Dermis blood vessel endothelial cell (primary cell): ENCODE measurements around the gene MAN2A2. TPM values are rescaled to one million over a fixed set of nuclear protein-coding genes. Genes with fewer than 3 reads are reported as not detected.
"Not testable (repeated sequence)": the region's sequence is repeated elsewhere in the genome, so short reads cannot be mapped to it uniquely, and the experiment has no call there.

ENCODE experiments used
- DNase-seq: peaks from one replicate; pipeline ENCODE4 v3.0.0; 2010
- total RNA-seq: library from RNA; depleted of rRNA; stranded (reverse); fragments of >200 nt; gene quantifications from 2 replicates; pipeline ENCODE4 v1.2.3, GENCODE V29; 2014

The MAN2A2 gene
- total RNA-seq, 1 donor from 2014 or later = 23.1 TPM

DNA sequence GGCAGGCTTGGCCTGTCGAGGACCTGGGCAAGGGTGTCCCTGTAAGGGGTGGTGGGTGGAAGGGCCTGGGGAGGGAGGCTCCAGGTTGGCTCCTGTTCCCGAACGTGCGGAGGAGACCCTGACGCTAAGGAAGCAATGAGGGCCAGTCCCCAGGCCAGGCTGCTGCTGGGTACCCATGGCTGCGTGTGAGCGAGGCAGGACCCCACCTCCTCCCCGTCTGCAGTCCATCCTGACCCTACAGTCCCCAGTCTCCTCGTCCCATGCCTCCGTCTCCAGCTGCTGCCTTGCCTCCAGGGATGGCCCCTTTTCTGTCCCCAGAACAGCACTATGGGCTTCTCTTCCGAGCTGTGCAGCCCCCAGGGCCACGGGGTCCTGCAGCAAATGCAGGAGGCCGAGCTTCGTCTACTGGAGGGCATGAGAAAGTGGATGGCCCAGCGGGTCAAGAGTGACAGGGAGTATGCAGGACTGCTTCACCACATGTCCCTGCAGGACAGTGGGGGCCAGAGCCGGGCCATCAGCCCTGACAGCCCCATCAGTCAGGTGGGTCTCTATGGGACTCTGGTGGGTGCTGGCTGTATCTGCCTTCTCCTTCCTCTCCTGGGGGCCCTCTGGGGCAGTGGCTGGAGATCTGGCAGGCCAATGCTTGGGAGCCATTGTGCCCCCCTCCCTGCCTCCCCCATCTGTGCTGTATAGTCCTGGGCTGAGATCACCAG lies 18.2 kb upstream of the MAN2A2 start:
- DNase-seq = peak; percentile 27

DNA sequence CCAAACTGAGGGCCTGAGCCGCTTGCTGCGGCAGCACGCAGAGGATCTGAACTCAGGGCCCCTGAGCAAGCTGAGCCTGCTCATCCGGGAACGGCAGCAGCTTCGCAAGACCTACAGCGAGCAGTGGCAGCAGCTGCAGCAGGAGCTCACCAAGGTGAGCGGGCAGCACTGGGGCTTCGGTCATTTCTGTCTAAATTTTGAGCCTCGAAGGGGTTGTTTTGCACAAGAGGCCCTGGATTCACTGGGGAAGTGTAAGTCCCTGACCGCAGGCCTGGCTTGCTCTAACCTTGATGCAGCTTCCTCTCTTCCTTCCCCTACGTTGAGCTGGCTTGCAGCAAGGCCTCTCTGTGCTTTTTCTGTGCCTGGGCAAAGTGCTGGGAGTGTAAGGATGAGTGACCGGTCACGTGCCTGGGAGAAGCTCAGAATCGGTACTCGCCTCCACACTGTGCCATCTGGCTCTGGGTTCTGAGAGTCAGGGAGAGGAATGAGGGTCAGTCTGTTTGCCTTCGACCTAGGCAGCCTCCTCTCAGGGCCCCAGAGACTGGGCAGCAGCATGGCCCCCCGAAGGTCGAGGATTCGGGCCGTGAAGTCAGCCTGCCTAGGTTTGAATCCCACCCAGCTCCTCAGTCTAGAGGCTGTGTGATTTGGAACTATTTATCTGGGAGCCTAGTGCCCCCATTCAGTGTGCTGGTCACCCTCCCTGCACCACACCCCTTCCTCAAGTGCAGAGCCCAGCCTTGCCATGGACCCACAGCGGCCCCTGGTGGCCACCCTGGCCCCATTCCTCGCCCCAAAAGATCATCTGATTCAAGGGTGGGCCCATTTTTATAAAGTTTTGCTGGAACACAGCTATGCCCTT lies 17.4 kb upstream of the MAN2A2 start:
- DNase-seq = peak; percentile 85

DNA sequence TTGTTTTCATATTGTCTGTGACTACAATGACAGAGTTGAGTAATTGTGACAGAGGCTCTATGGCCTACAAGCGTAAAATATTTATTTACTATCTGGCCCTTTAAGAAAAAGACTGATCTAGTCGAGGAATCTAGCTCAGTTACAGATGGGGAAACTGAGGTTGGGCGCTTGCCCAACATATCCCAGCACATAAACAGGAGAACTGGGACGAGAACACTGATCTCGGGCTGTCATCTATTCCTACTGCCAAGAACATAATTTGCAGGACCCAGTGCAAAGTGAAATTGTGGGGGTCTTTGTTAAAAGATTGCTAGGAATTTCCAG lies 16.8 kb upstream of the MAN2A2 start:
- DNase-seq = no peak

DNA sequence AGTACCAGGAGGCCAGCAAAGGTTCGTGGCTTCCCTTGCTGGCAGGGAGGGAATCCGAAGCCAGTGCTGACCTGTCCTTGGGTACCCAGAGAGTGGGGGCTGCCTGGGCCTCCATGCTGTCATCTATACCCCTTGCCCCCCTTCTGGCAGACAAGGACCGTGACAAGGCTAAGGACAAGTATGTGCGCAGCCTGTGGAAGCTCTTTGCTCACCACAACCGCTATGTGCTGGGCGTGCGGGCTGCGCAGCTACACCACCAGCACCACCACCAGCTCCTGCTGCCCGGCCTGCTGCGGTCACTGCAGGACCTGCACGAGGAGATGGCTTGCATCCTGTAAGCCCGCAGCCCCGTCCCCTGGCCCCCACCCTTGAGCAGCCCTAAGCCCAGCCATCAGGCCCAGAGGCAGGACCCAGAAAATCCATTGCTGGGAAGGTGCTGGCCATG lies 16.0 kb upstream of the MAN2A2 start:
- DNase-seq = no peak

DNA sequence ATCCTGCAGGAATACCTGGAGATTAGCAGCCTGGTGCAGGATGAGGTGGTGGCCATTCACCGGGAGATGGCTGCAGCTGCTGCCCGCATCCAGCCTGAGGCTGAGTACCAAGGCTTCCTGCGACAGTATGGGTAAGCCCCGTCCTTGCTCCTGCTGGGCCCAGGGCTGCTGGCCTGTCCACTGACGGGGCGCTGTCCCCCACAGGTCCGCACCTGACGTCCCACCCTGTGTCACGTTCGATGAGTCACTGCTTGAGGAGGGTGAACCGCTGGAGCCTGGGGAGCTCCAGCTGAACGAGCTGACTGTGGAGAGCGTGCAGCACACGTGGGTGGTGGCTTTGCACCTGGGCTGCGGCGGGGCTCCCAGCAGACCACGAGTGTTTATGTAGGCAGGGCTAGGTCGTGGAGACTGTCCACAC lies 13.8 kb upstream of the MAN2A2 start:
- no peak for DNase-seq

DNA sequence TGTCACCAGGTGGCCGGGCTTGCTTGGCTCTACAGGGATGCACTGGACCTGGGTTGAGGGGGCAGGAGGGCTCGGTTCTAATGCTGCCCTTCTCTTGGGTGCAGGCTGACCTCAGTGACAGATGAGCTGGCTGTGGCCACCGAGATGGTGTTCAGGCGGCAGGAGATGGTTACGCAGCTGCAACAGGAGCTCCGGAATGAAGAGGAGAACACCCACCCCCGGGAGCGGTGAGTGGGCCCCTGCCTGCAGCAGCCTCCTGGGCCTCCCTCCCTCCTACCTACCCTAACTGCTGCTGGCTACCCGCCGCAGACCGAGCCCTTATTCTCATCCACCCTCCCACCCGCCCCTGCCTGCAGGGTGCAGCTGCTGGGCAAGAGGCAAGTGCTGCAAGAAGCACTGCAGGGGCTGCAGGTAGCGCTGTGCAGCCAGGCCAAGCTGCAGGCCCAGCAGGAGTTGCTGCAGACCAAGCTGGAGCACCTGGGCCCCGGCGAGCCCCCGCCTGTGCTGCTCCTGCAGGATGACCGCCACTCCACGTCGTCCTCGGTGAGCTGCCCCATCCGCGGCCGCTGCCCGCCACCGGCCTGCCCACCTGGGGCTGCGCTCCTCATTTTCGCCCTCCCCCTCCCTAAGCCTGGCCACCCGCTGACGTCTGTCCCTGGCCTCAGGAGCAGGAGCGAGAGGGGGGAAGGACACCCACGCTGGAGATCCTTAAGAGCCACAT lies 13.2 kb upstream of the MAN2A2 start:
- no peak for DNase-seq

DNA sequence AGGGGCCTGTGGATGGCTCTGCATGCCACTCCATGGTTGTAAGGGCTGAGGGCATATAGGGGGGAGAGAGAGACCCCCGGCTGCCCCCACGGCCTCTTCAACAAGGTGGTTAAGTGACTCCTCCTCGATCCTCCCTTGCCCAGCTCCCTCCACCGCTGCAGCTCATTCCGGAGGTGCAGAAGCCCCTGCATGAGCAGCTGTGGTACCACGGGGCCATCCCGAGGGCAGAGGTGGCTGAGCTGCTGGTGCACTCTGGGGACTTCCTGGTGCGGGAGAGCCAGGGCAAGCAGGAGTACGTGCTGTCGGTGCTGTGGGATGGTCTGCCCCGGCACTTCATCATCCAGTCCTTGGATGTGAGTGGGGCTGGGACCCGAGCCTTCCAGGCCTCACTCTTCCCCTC lies 12.3 kb upstream of the MAN2A2 start:
- DNase-seq = no peak

DNA sequence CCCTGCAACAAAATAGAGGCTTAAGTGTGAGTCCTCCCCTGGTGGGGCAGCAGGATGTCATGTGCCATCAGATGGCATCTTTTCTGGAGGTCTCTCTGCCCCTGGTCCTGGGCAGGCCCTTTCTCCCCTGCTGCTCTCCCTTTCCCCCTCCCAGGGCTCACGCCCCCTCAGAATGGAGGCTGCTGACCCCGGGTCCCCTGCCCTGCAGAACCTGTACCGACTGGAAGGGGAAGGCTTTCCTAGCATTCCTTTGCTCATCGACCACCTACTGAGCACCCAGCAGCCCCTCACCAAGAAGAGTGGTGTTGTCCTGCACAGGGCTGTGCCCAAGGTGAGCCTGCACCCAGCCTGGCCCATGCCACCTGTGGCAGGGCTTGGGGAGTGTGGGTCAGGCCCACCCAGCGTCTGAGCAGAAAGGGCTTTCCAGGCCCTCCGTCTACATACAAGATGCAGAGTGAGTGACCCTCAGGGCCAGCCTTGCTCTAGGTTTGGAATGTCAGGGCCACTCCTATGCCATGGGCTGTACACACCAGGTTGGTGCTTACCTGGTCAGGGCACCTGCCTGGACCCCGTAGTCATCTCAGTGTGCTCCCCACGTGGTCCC lies 11.7 kb upstream of the MAN2A2 start:
- no peak for DNase-seq

DNA sequence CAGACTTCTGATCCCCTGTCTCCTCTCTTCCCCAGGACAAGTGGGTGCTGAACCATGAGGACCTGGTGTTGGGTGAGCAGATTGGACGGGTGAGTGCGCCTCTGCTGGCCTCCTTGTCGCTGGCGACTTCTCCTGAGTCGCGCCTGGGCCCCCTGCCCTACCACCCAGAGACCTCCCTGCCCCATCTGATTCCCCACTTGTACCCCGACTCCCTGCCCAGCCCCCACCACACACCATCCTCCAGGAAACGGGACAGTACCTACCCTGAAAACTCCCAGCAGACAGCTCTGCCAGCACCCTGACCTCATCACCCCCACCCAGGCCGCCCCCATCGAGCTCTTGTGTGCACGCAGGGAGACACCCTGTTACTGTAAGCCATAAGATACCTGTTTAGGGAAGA lies 11.1 kb upstream of the MAN2A2 start:
- no peak for DNase-seq

DNA sequence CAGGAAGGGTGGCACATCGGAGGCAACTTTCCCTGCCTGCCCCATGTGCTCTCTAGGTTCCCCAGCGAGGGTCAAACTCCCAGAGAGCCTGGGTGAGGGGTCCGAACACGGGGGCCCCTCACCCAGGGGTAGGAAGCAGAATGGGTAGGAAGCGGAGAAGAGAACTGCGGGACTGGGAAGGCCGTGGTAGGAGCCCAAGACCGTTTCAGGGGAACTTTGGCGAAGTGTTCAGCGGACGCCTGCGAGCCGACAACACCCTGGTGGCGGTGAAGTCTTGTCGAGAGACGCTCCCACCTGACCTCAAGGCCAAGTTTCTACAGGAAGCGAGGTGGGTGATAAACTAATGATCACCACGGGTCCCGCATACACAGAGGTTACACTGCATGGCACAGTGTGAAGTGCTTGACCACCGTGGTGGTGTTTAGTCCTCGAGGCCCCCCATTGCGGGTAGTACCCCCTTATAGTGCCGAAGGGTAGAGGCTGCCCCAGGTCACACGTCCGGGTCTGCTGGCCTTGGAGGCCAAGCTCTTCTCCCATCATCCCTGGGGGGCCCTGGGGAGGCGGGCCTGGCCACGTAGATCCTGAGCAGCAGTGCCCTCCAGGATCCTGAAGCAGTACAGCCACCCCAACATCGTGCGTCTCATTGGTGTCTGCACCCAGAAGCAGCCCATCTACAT lies 10.5 kb upstream of the MAN2A2 start:
- DNase-seq = no peak

DNA sequence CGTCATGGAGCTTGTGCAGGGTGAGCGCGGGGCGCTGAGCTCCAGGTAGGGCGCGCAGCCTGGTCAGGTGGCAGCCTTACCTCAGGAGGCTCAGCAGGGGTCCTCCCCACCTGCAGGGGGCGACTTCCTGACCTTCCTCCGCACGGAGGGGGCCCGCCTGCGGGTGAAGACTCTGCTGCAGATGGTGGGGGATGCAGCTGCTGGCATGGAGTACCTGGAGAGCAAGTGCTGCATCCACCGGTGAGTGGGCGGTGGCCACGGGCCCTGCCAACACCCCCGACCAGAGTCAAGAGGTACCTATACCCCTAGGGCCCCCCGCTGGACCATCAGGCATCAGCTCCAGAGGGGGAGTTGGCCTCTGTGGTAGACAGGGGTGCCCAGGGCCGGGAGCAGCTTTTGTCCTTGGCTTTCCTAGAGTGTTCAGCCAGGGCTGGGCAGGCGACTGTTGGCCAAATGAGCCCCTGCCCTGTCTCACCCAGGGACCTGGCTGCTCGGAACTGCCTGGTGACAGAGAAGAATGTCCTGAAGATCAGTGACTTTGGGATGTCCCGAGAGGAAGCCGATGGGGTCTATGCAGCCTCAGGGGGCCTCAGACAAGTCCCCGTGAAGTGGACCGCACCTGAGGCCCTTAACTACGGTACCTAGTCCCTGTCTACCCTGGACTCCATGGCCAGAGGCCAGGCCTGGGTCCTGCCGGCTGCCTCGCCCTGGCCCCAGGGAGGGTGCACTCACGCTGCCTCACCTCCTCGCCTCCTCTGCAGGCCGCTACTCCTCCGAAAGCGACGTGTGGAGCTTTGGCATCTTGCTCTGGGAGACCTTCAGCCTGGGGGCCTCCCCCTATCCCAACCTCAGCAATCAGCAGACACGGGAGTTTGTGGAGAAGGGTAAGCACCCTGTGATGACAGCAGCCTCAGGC lies 9.7 kb upstream of the MAN2A2 start:
- no peak for DNase-seq

DNA sequence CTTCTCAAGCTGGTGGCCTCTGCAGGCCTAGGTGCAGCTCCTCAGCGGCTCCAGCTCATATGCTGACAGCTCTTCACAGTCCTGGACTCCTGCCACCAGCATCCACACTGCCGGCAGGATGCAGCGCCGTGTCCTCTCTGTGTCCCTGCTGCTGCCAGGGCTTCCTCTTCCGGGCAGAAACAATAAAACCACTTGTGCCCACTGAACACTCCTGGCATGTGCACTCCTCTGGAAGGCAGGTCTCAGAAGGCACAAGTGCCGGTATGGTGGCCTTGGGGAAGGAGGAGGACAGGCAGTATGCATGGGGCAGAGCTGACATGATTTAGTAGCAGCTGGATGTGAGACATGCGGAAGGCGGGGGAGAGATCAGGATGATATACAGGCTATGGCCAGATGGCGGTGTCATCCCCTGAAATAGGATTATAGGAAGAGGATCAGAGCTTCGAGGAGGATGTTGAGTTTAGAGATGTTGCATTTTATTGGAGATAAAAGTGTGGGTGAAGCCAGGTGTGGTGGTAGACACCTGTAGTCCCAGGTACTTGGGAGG lies 7.5 kb upstream of the MAN2A2 start:
- DNase-seq = peak; percentile 44

DNA sequence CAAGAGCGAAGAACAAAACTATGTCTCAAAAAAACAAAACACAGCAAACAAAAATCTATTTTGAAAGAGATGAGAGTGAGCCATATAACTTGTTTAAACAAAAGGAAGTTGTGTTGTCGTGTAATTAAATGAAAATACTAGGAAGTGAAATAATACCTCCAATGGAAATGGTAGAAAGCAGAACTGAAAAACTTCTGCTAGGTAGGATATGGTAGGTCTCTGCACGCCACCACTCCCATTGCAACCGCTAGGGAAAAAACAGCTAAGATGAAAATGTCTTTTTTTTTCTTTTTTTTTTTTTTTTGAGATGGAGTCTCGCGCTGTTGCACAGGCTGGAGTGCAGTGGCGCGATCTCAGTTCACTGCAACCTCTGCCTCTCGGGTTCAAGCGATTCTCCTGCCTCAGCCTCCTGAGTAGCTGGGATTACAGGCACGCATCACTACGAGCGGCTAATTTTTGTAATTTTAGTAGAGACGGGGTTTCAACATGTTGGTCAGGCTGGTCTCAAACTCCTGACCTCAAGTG lies 5.9 kb upstream of the MAN2A2 start:
- not testable (repeated sequence) for DNase-seq

DNA sequence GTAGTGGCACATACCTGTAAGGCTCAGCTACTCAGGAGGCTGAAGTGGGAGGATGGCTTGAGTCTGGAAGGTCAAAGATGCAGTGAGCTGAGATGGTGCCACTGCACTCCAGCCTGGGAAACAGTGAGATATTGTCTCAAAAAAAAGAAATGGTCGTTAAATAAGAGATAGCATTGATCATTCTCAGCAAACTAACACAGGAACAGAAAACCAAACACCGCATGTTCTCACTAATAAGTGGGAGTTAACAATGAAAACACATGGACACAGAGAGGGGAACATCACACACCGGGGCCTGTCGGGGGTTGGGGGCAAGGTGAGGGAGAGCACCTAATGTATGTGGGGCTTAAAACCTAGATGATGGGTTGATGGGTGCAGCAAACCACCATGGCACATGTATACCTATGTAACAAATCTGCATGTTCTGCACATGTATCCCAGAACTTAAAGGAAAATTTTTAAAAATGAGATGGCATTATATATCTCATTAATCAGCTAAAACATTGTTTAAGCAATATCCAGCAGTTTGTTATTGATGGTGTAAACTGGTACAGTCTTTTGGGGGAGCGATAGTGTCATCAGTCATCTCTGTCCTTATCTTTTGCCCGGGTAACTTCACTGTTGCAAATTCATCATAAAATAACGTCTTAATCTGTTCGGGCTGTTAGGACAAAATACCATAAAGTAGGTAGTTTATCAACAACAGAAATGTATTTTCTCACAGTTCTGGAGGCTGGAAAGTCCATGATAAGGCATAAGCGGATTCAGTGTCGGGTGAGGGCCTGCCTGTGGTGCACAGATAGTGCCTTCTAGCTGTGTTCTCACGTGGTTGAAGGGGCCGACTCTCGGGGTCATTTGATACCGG lies 1.7 kb upstream of the MAN2A2 start:
- peak; percentile 7 for DNase-seq

DNA sequence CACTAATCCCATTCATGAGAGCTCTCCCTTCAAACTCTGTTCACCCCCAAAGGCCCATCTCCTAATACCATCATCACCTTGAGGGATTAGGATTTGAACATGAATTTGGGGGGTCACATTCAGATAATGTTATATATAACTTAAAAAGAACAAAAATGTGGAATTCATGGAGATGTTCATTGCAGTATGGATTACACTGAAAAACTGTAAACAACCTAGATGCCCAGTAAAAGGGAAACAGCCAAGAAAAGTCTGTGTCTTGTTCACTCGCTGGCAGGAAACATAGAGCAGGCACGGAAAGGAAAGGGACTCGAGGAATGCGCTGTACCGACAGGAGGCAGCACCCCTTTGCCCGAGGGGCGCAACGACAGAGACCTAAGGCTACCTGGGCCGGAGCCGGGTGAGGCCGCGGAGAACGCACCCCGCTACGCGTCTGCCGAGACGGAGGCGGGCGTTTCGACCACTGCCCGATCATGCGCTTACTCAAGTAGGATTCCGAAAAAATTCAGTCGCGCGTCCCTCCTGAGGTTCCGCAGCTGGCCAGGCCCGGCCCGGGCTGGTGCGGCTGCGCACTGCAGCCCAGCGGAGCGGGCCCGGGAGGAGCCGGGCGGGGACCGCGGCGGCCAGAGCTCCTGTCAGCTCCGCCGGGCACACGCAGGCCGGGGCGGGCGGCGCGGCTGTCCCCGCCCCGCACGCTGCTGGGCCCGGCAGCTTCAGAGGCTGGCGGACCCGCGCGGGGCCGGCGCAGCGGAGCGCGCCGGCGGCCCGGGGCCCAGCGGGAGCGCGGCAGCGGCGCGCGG lies 862 bp upstream of the MAN2A2 start:
- DNase-seq = peak; percentile 83

DNA sequence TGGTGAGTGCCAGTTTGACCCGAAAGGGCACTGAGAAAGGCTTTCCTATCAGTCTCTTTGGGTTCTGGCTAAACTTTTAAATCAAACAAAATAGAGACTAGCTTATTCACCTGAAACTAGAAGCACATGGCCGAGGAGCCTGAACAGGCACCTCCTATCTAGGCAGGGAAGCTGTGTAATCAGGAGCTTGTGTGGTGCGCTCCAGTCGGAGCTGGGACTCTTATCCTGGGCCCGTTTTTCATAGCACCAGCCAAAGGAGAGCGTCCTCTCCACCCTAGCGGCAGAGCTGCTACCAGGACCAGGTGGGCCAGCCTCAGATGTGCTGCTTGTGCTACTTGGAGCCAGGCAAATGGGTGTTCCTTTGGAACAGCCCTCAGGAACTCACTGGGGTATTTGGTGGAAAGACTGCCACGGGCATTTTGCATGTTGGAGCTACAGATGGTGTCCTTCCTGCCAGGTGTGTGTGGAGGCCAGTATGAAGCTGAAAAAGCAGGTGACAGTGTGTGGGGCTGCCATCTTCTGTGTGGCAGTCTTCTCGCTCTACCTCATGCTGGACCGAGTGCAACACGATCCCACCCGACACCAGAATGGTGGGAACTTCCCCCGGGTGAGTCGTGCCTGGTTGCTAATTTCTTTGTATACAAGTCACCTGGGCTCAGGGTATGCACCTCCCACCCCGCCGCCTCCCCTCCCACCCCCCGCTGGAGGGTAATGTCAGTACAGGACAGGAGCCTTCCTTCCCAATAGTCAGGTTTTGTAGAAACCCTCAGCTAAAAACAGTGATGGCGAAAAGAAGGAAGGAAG lies 833 bp downstream of the MAN2A2 start:
- DNase-seq = peak; percentile 10

DNA sequence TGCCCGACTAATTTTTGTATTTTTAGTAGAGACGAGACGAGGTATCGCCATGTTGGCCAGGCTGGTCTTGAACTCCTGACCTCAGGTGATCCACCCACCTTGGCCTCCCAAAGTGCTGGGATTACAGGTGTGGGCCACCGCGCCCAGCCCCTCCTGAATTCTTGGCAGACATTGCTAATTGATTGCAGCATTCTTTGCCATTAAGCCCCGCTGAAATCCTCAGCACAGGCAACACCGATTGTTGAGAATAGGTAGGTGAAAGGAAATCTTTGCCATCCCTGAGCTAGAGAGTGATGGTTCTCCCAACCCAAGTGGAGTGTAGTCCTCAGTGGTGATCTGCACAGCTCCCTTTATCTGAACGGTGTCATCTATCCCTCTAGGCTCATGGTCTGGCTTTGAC lies 1.6 kb downstream of the MAN2A2 start:
- DNase-seq = no peak
